NK-92 treated with Interleukin-12 subunit alpha and Interleukin-12 subunit beta, amount 100 ng/mL, for 24 hours (cell line): ENCODE measurements around the gene ANKFY1.
"Not testable (repeated sequence)": the region's sequence is repeated elsewhere in the genome, so short reads cannot be mapped to it uniquely, and the experiment has no call there.

ENCODE experiments used
- DNase-seq: peaks from one replicate; lab custom pipeline; 2025; lab: John Stamatoyannopoulos, UW

The ANKFY1 gene

DNA sequence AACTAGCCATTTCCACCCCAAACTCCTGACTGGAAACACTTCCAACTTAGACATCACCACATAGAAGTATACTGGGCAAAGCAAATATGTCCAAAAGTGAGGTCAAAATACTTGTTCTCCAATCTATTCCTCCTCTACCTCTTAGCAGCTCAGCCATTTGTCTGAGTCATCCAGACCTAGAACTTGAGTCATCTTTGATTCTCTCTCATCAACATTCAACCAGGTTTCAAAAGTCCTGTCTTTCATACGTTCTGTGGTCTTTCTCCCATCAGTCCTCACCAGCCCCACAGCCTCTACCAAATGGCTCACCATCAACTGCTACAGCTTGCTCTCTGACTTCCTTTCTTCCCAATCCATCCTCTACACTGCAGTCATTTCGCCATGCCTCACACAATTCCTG, 6.8 kb downstream of the ANKFY1 start:
- no peak for DNase-seq

DNA sequence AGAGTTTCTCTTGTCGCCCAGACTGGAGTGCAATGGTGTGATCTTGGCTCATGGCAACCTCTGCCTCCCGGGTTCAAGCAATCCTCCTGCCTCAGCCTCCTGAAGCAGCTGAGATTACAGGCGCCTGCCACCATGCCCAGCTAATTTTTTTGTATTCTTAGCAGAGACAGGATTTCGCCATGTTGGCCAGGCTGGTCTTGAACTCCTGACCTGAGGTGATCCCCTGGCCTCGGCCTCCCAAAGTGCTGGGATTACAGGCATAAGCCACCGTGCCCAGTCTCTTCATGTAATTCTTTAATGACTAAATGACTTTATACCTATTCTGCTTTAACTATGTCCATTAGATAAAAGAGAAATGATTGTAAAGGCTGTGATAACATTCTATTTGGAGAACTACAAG, 8.5 kb downstream of the ANKFY1 start:
- not testable (repeated sequence) for DNase-seq

DNA sequence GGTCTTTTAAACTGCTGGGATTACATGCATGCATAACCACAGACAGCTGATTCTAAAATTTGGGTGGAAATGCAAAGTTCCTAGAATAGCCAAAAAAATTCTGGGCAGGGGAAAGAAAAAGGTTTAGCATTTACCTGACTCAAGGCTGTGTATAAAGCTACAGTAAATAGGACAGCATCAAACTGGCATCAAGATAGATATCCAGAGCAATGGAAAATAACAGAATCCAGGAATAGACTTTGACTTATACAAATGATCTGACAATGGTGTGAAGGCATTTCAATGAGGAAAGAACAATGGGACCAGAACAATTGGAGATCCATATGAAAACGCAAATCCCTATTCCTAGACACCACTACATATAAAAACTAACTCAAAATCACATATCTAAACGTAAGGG, 12.9 kb downstream of the ANKFY1 start:
- DNase-seq: no peak

DNA sequence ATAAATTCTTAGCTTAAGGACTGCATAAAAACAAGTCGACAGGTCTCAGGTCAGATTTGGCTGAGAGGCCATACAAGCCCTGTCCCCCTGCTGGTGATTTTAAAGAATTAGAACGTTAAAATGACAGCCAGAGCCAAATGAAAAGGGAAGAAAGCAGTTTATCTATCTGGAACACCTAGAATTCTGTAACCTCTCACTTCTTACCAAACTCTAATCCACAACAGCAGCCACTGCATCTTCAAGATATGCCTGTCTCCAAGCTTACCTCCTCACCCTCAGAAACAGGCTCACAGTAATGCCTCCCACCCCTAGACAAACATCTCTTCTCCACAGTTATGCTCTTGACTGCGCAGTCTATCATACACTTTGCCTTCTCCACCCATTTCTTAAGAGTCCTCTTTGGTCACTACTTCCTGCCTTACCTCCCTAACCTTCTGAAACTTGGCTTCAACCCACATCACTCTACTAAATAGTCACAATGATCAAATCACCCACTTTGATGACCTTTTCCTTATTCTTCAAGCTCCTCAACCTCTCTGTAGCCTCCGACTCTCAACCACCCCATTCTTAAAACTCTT, 14.2 kb downstream of the ANKFY1 start:
- DNase-seq: no peak

DNA sequence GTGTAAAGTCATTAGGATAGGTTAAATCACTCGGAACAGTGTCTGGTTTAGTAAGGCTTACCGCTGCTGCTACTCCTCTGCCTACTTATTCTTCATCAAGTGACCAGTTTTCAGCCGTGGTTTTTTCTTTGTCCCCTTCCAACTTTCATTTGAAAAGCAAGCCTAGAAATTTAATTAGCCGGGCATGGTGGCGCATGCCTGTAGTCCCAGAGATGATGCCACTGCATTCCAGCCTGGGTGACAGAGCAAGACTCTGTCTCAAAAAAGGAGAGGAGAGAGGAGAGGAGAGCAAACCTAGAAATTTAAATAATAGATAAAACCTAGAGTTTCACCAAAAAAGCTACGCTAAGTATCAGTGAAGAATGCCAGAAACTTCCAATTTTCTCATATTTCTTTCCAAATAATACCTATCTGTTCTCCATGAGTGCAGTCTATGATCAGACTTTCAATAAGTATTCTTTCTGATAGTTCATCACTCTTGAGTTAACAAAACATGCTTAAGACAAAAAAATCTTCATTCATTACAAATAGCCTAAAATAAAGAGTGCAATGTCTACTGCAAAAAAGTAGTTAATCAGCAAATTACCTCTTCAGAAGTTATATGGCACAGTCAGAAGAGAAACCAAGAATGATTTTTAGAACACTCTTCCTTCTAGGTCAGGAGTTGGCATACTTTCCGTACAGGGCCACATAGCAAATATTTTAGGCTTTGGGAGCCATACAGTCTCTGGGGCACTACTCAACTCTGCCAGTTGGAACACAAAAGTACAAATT, 15.1 kb downstream of the ANKFY1 start:
- no peak for DNase-seq

DNA sequence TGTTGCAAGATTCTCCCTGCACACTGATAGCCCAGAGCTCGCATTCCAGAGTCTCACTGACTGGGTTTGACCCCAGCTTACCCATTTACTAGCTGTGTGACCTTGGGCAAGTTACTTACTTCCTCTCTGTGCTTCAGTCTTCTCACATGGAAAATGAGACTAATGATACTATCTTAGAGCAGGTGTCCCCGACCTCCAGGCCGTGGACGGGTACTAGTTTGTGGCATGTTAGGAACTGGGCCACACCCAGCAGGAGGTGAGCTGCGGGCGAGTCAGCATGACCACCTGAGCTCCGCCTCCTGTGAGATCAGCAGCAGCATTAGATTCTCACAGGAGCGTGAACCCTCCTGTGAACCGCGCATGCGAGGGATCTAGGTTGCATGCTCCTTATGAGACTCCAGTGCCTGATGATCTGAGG, 15.8 kb downstream of the ANKFY1 start:
- no peak for DNase-seq

DNA sequence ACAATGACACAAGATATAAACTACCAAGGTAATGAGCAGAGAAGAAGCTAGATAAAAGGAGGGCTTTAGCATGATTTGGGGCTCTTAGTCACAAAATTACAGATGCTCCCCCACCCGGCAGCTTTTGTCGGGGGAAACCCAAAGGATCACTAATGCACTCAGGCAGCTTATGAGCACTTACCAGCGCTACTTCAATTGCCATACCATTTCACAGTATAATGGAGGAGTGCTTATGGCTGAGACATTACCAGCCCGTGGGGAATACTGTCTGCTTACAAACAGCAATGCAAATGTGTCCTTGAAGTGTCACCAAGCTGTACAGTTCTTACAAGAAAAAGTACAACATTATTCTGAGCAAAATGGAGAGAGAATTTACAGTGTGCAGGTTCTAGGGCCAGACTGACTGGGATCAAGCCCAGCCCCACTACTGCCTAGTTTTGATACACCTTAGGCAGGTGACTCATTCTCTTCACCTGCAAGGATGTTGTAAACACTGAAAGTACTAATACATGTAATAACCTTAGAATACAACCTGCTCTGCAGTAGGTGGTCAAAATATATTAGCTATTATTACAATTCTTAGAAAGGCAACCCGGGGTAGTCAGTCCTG, 16.3 kb downstream of the ANKFY1 start:
- no peak for DNase-seq

DNA sequence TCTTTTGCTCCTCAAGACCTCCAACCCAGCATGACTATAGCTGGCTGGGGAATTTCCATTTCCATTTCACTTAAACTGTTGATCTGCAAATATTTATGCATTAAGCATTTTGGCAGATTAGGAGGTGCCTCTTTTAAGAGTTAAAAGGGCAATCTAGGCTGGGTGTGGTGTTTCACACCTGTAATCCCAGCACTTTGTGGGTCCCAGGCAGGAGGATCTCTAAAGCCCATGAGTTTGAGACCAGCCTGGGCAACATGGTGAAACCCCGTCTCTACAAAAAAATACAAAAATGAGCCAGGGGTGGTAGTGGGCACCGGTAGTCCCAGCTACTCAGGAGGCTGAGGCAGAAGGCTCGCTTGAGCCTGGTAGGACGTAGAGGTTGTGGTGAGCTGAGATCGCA, 17.1 kb downstream of the ANKFY1 start:
- DNase-seq: no peak

DNA sequence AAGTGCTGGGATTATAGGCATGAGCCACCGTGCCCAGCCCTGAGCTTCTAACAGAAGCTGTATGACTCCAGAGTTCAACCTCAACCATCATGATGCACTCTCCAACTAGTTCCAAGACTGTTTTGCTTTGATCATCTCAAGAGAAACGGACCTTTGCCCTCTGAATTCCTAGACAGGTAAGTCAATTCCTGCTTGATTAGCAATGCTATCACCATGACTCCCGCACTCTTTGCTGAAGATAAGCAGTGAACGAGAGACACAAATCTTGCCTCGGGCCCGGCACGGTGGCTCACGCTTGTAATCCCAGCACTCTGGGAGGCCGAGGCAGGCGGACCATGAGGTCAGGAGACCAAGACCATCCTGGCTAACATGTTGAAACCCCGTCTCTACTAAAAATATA, 22.2 kb downstream of the ANKFY1 start:
- DNase-seq: no peak

DNA sequence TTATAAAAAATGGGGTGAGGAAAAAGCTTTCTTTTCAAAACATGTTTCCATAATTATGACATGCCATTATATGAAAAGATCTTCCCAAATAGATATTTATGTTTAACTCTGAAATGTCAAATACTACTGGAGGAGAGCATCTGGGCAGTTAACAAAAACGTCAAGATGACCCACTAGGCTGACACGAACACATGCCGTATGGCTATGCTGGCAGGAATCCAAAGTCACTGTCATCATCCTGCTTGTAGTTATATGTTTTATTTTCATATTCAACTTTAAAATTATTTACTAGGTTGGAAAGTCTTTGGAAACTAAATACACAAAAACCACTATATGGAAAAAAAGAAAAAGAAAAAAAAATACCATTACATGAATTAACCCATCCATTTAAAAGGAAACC, 27.3 kb downstream of the ANKFY1 start:
- DNase-seq: no peak

DNA sequence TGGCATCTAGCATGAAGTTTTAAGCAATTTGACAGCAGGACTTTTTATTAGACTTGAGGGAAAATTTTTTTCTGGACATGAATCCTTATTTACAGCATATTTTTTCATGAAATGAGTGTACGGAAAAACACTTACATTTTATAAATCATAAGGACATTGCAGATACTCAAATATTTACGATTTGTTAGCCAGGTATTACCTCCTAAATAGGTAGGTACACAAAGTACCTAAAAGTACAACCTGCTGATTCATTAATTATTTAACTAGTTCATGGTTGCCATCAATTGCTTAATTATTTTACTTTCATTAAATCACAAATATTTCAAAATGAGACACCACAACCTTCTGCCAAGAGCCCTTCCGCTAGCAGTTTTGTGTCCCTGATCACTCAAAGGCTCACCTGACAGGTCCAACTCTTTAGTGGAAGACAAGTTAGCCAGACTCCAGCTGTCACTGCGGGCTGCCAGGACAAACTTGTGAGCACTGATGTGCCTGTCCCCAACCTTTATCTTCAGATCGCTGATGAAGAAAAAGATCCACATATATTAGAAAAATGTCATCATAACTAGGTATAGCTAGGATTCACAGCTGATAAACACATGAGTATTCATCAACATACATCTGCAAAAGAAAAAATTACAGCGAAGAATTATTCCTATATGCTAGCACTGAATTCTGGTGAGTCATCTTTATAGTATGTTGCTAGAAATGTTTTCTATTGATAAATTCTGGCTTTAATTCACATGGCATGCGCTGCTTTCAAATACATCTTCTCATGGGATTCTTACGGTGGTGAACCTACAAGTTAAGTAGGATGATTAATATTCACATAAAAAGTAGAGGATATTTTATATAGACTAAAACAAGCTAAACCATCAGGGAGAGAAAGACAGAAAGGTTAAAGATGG, 28.2 kb downstream of the ANKFY1 start:
- DNase-seq: no peak

DNA sequence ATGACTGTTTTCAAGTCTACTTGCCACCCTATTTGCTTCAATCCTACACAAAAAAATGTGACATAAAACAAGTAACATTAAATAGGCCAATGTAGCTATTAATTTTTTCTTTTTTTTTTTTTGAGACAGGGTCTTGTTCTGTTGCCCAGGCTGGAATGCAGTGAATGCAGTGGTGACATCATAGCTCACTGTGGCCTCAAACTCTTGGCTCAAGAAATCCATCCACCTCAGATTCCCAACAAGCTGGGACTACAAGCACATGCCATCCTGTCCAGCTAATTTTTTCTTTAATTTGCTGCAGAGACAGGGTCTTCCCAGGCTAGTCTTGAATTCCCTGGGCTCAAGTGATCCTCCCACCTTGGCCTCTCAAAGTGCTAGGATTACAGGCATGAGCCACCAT, 29.4 kb downstream of the ANKFY1 start:
- no peak for DNase-seq

DNA sequence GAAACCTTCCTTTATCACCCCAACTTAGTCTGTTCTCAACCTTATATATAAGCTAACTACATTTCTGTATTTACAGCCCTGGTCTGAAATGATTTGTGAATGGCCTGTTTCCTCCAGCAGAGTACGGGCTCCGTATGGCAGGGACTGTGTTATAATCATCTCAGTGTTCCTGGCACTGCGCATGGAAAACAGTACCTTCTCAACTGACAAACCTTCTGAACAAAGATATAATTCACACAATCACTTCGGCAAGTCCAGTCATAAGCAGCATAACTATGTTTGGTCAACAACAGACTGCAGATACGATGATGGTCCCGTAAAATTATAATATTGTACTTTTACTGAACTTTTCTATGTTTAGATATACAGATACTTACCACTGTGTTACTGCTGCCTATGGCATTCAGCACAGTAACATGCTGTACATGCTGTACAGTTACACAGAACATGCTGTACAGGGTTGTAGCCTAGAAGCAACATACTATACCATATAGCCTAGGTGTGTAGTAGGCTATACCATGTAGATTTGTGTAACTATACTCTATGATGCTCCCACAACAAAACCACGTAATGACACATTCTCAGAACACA, 30.0 kb downstream of the ANKFY1 start:
- no peak for DNase-seq

DNA sequence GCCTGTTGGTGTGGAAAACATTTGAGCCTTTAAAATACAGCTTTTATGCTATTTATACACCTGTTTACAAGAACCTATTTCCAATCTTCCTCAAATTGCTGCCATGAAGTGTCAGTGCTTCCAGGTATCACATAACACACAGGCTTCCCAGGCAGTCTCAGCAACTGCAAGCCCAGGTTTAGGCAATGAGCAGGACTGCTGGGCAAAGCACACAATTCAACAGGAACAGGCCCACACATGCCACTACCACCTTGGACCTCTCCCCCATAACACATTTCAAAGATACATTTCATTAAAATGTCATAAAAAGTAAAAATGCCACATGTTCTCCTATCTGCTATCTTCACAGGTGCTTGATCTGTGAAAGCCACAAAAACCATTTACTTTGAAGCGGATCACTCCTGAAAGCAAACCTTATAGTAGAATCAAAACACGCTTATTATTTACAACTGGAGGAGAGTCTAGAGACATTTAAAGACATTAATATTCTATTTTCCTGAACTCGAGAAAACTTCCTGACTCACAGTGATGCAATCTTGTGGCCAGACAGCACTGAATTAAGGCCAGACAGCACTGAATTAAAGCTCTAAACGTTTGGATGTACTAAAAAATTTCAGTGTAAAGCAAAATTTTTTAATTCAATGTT, 31.5 kb downstream of the ANKFY1 start:
- no peak for DNase-seq

DNA sequence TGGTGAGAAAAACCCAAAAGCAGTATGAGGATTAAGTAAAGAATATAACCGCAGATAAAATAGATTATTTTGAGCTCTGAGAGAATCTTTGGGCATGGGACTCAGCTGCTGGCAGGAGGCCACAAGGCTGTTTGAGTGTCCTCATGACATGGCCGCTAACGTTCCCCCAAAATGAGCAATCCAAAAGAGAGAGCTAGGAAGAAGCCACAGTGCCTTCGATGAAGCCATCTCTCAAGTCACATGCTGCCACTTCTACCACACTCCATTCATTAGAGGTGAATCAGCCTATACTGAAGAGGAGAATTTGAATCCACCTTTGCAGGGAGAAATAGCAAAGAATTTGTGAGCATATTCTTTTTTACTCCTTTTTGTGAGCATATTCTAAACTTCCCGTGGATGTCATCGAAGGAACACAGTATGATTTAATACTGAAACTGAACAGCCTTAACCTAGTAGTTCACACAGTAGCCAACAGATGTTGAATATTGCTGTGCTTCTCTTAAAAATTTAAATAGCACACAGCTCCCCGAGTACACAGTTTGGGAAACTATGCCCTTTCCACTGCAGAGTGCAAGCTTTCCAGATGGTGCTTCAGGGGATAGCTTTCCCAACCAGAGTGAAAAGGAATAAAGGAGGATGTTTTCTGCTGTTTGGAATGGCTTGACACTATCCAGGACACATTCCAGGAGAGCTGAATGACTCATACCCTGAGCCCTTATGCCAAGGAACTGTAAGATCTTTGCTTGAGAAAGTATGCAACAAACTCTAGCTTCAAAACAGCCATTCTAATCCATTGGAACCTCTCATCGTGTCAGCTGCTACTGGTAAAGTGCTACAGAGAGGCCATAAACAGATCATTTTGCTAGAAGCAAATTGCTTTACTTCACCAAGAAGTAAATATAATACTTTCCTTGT, 33.9 kb downstream of the ANKFY1 start:
- no peak for DNase-seq

DNA sequence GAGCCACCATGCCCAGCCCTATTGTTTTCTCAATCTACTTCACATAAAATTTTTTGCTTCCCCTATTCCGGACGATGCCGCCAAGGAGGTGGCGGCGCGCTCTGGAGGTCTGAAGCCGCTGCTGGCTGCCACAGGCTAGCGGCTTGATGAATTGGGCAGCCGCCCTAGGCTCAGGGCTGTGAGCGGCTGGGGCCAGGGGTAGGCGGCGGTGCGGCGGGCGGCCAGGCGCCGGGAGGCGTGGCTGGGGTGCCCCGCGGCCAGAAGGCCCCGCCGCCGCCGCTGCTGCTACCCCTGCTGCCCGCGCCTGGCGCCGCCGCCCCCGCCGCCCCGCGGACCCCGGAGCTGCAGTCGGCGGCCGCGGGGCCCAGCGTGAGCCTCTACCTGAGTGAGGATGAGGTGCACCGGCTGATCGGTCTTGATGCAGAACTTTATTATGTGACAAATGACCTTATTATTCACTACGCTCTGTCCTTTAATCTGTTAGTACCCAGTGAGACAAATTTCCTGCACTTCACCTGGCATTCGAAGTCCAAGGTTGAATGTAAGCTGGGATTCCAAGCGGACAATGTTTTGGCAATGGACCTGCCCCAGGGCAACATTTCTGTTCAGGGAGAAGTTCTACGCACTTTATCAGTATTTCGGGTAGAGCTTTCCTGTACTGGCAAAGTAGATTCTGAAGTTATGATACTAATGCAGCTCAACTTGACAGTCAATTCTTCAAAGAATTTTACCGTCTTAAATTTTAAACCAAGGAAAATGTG, 41.7 kb downstream of the ANKFY1 start:
- no peak for DNase-seq

DNA sequence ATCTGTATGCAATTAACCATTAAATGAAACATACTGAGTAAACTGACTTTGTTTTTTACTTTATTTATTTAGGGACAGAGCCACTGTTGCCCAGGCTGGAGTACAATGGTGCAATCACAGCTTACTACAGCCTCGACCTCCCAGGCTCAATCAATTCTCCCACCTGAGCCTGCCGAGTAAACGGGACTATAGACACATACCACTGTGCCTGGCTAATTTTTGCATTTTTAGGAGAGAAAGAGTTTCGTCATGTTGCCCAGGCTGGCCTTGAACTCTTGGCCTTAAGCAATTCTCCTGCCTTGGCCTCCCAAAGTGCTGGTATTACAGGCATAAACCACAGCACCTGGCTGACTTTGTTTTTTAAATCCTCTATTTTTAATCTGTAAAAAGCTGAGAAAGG, 42.6 kb downstream of the ANKFY1 start:
- DNase-seq: no peak

DNA sequence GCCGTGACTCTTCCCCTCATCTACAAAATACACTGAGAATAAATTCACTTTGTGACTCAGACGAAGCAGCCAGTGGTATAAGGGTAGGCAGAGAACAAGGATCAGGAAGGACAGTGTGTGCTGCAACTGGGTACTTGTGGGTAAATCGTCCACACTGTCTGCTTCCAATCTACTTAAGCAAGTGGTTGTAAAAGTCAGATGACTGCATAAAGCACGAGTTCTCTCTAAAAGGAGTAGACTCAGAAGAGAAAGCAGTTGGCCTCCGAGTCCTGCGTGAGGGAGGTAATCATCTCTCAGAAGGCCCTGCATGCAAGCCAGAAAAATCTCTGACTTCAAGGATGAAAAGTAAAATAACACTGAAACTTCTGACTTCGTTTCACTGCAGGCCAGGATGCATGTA, 43.1 kb downstream of the ANKFY1 start:
- DNase-seq: no peak

DNA sequence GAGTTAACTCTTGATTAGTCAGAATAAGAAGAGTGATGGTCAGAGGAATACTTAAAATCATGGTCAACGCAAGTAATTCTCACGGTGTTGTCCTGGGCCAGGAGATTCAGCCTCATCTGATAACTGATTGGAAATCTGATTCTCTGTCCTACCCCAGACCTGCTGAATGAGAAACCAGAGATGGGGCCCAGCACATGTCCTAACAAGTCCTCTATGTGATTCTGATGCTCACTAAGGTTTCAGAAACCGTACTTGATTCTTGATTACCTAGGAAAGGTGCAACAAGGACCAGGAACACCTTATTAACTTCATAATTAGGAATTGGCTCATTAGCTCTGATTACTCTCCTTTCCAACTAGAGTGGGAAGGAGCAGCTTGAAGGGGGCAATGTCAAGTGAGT, 44.5 kb downstream of the ANKFY1 start:
- no peak for DNase-seq
